Upper lobe of left lung (tissue), 4 donors: ENCODE measurements around the gene GLRA1.

Experiments
- POLR2AphosphoS5 ChIP-seq, 2 donors: sonication (generic); formaldehyde crosslinking; IDR thresholded peaks; one replicate each; pipeline ENCODE4 v1.5.1; 2017; ENCODE audit warnings: antibody characterized with exemption in 2 of 2
- TF ChIP-seq, protein P1 (sequence below), 6 experiments: fragments of 450-650 bp in 4 of 6; fragments of 200-600 bp in 2 of 6; sonication (generic) in 2 of 6; IDR thresholded peaks; one replicate each; pipeline ENCODE4 v1.5.1; 2016 to 2019; ENCODE audit warnings: antibody characterized with exemption in 6 of 6

DNA sequence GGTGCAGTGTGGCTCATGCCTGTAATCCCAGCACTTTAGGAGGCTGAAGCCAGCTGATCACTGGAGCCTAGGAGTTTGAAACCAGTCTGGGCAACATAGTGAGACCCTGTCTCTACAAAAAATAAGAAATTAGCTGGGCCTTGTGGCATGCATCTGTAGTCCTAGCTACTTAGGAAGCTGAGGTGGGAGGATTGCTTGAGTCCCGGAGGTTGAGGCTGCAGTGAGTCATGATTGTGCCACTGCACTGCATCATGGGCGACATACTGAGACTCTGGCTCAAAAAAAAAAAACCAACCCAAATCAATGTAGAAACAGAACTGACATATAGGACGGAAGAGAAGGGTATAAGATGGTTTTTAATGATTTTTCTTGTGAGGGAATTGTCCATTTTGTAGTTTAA, 125.2 kb downstream of the GLRA1 start:
- TF ChIP-seq, protein P1, sequence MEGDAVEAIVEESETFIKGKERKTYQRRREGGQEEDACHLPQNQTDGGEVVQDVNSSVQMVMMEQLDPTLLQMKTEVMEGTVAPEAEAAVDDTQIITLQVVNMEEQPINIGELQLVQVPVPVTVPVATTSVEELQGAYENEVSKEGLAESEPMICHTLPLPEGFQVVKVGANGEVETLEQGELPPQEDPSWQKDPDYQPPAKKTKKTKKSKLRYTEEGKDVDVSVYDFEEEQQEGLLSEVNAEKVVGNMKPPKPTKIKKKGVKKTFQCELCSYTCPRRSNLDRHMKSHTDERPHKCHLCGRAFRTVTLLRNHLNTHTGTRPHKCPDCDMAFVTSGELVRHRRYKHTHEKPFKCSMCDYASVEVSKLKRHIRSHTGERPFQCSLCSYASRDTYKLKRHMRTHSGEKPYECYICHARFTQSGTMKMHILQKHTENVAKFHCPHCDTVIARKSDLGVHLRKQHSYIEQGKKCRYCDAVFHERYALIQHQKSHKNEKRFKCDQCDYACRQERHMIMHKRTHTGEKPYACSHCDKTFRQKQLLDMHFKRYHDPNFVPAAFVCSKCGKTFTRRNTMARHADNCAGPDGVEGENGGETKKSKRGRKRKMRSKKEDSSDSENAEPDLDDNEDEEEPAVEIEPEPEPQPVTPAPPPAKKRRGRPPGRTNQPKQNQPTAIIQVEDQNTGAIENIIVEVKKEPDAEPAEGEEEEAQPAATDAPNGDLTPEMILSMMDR (IDR thresholded peaks at IDR 0.05), result no peak
- no peak for TF ChIP-seq POLR2AphosphoS5 (IDR thresholded peaks at IDR 0.05)
